C4-2B (cell line): ENCODE data around the gene PPP3R2.
"Not testable (repeated sequence)": the region's sequence is repeated elsewhere in the genome, so short reads cannot be mapped to it uniquely, and the experiment has no call there.

Source experiments
- CTCF ChIP-seq: fragments of 450-650 bp; conservative IDR thresholded peaks from 2 replicates; pipeline ENCODE4 v1.5.1; 2017; ENCODE audit warnings: mild to moderate bottlenecking
- ZFX ChIP-seq: fragments of 450-650 bp; IDR thresholded peaks from 2 replicates; pipeline ENCODE4 v1.6.1; 2017

- not testable (repeated sequence) for TF ChIP-seq CTCF, ZFX
These were observed 4.7 kb downstream of the PPP3R2 start for GRCh38 chr9:101590074-101590473.
